Stimulated activated CD4-positive, alpha-beta T cell treated with anti-CD3 and anti-CD28 coated beads, Interleukin-1b, Interleukin-23, amount 100 ng/mL, for 48 hours (primary cell): Measurements from ENCODE around the gene CTNND2.
A peak's percentile ranks its signal among the peaks of the same experiment; 100 is the strongest.

Source experiments
- DNase-seq: peaks from one replicate; pipeline ENCODE4 v3.0.0-alpha.2; 2020

Gene CTNND2

DNA sequence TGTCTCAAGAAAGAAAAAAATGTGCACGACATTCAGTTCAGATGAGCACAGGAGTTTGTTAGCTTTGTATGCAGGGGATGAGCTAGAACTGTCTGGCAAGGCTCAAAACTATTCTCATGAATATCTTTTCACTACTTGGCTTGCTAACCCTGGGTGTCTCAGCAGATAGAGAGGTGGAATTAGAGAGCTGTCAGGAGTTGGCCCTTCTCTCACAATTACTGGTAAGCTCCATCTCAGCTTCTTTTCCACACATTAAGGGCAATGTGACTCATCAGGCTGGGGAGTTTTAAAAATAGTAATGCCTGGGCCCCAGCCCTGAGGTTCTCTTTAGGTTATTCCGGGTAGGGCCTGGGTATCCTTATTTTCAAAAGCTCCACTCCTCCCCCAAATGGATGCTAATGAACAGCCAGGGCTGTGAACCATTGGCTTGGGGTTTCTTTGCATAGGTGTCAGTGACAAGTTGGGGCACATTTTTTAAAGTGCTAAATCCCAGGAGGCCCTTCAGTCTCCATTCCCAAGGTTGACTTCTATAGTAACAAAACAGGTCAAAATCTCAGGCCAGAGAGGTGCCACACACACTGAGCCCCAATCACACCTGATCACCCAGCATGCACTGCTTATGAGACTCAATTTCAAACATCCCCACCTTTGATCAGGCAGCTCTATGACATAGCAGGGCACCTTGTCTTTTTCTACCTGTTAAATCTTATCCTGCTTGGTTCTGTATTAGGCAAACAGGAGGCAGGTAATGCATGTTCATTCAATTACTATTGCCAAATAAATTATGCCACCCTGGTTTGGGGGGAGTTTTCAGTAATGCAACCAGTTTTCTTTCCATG, 903.5 kb downstream of the CTNND2 start:
- no peak for DNase-seq

DNA sequence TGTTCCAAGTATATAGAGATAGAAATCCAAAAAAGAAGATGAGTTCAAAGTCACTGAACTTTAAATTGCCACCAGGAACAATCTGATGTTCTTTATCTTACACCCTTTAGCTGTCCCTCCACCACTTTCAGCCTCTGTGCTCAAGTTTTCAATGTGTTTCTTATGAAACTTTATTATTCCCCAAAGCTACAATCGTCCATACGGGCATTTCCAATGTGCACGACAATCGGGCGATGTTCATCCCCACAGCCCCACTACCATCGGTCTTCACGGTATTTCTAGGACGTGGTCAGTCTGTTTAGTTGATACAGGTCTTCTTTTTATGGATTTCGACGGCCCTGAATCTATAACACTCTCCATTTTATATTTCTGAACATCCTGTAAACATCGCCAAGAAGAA, 904.5 kb downstream of the CTNND2 start:
- DNase-seq, result no peak

DNA sequence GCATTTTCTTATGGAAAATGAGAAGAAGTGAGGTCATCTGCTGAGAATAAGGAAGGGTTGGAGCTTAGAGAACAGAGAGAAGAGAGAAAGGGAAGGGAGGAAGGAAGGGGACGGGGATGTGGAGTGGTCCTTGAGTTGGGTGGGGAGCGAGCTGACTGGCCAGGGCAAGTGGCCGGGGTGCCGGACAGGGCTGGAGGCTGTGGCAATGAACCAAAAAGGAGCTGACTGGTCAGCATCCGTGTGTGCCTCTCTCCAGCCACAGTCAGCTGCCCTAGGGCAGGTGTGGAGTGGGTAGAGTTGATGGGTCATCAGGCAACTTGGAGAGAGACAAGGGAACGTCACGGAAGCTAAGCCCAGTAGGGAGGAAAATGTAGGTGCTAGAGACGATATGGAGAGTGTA, 908.4 kb downstream of the CTNND2 start:
- DNase-seq, result no peak

DNA sequence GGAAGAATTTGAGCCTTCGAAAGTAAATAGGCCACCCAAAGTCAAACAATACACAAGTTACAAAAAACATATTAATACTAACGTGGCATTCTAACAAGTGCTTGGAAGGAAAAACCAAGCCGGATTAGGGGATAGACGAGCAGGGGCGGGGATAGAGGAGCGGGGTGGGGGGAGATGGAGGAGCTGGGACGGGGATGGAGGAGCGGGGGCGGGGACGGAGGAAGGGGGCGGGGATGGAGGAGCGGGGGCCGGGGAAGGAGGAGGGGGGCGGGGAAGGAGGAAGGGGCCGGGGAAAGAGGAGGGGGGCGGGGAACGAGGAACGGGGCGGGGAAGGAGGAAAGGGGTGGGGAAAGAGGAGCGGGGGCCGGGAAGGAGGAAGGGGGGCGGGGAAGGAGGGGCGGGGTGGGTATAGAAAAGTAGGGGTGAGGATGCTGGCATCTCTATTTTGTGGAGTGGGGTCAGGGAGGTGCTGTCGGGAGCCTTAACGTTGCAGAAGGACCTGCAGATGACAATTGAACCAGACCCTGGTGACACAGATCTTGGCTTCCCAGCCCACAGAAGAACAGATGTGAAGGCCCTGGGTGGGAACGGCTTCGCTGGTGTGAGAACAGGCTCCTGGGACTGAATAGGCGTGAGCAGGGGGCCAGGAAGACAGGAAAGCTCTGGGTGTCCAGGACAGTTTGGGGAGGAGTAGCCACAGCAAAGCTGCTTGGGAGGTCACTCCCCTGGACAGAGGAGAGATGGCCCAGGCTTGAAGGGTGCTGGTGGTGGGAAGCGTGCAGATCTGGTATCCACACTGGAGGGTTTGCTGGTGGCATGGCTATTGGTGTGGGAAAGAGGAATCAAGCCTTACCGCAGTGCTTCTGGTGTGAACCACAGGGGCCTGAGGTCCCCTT, 909.9 kb downstream of the CTNND2 start:
- no peak for DNase-seq

DNA sequence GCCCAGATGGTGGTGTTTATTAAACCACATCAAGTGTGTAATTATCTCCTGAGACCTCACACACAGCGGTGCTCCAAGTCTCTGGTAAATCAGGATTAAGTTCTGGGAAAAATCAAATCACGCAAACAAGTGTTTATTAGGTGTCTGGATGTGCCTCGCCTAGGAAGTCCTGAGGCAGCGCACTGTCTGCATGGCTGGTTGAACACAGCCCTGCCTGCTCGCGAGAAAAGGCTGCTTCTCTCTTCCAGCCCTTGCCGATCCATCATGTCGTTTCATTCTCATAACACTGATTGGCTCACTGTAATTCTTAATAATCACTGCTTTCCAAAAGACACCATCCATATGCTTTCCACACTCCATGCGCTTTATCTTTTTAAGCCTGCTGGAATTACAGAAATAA, 913.6 kb downstream of the CTNND2 start:
- no peak for DNase-seq

DNA sequence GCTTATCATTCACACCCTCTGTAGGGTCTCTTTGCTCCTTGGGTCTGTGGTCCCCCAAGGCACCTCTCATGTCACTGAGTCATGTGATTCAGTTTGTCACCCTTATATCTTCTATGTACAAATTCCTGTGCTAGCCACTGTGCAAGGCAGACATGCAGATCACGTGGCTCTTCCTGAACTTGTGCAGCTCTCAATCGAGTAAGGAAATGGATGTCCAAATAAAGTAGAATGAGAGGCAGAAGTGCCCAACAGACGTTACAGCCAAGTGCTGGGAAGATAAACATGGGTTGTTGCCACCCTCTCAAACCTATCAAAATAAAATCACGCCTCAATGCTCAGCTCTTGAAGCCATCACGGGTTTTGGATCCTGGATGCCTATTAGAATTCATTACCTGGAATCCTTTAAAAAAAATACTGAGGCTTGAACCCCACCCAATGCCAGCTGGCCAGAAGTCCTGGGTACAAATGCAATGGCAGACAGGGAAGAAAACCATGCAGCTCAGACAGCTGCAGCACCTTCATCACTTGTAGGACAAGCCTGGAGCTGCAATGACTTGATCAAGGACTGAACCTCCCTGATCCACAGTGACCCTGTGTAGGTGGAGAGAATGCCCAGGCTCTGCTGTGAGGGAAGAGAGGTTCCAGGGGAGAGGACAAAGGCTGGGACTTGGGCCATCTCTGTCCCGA, 914.5 kb downstream of the CTNND2 start:
- no peak for DNase-seq

DNA sequence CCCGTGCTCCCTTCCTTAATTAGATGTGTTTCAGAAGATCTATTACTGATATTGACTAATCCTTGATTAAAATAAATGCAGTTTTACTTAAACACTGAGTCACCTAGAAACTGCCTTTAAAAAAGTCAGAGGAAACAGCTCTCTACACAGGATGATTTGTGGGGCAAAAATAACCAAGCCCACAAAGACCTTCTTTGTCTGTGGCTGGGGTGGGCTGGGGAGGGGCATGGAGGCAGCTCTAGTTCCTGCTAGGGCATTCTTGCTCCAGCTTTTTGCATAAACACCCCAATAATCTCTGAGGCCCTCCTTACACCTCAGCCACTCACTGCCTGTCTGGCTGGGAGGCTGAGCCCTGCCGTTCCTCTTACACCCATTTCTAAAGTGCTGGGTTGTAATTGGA, 915.6 kb downstream of the CTNND2 start:
- no peak for DNase-seq

DNA sequence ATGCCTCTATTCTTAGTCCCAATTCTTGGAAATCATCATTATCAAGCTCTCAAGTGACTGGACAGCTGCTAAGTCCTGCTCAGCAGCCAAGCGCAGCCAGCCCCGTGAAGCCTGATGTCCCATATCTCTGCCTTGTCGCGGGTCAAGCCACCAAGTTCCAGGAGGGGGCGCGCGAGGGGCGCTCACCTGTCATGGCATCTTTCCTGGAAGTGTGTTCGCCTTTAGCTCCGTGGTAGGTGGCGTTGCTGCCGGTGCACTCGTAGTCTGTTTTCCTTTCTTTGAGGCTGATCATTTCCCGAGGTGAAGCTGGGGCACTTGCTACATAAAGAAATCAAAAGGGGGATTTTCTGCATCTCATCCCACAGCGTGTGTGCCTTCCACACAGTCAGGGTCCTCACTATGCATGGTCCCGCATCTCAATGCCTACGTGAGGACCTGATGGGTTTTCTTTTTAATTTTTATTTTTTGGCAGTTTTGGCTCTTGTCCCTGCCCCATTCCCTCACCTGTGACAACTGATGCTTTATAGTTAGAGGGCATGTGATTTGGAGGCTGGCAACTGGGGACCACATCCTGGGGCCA, 916.2 kb downstream of the CTNND2 start:
- peak; percentile 73 for DNase-seq

DNA sequence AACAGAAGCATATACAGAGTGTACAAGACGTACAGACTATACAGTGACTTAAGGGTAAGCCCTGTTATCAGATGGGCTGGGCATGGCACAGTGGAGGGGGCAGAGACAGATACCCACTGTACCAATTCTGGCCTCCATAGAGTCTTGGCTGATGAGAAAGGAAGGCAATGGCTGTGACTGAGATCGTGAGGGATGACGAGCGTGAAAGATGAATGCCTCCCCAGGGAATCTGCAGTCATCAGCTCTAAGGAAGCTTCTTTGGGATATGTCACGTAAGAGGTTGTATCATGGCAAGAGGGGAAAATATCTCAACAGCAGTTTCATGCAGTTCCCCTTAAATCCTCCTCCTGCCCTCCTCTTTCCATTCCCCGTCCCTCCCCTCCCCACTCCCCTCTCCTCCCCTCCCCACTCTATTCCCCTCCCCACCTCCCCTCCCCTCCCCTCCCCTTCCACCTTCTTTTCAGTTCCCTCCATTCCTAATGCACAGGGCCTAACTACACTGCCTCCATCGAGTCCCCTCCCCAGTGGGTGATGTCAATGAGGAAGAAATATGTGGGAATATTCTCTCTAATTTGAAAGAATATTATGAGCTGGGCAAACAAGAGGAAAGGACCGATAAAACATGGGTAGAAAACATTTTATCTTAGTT, 916.8 kb downstream of the CTNND2 start:
- no peak for DNase-seq

DNA sequence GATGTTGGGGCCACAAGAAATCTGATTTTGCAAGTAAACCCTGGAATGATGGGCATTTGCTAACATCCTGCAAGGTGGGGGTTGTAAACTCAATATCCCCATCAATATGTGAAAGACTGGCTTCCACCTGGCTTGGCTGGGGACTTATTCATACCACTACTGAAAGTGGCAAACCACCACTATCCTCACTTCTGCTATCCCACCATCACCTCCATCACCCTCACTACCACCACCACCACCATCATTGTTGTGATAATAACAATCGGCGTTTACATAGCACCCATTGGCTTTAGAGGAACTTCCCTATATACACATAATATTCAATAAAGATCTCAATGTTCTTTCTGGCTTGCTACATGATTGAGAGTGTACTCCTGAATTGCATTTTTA, 918.5 kb downstream of the CTNND2 start:
- DNase-seq, result no peak

DNA sequence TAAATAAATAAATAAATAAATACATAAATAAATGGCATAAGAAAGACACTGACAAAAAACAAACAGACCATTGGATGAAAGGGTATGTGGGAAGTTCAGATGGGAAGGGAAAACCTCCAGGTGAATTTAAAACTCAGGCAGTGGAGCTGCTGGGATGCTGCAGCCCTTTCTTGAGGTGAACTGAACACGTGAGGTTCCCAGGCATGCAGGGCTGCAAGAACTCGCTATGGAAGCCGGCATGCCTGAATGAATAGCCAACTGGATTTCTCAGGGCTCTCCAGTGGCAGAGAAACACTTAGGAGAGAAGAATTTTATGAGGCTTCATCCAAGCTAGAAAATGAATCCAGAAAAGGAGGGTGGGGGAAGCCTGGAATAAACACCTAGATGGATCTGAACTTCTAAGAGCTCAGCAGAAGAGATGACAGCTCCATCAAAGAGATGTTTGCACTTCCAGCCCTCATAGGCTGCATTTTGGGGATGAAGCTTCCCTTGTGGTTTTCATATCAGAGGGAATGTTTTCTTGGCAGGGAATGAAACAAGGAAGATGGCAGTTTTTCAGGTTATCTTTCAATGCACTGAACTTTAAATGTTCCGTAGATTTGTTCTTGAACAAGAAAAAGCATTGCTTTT, 919.0 kb downstream of the CTNND2 start:
- no peak for DNase-seq

DNA sequence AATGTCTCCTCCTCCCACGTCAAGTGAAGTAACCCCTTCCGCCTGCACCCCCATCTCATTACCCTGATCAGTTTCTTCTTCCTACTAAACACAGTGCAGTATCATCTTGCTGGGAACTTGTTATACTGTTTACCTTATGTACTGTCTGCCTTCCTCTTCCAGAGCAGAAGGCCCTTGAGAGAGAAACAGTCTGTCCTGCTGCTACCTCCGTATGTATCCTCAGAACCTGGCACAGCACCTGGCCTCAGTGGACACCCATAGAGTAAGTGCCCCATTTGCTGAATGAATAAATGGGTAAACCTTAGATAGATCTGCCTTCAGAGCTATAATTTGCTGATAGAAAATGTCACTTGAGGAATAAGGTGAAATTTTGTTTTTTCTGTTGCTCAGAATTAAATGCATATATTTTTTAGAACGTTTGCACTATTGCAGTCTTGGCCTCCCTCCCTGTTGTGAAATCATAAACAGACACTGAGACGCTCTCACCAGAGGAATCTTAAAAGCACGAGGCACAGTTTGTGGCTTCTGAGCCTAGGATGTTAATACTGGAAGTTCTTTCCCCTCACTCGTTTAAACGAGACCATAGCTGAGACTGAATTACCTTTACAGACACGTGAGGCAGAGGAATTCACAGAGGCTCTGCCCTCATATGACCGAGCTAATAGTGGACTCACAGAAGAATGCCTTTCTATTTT, 920.1 kb downstream of the CTNND2 start:
- DNase-seq, result no peak

DNA sequence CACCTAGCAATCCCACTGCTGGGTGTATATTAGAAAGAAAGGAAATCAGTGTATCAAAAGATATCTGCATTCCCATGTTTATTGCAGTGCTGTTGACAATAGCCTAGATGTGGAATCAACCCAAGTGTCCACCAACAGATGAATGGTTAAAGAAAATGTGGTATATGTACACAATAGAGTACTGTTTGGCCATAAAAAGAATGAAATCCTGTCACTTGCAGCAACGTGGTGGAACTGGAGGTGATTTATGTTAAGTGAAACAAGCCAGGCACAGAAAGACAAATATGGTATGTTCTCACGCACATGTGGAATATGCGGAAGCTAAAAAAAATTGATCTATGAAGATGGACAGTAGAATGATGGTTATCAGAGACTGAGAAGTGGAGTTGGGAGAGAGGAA, 921.6 kb downstream of the CTNND2 start:
- DNase-seq, result no peak

DNA sequence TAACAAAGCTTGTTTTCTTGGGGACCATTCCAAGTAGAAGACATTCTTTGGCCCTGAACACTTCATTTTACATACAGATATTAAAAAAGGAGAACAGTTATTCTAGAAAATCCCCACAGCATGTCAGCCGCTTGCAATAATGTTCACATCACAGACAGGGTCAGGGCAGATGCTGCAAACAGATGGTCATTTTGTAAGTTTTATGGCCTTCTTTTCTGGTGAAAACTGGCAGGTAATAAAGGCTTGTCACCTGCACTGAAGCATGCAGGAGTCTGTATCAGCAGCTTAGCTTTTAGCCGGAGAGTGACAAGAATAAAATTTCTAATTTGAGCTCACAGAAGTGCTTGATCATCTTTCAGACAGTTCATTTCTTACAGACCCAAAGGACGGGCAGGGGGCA, 922.3 kb downstream of the CTNND2 start:
- DNase-seq, result no peak

DNA sequence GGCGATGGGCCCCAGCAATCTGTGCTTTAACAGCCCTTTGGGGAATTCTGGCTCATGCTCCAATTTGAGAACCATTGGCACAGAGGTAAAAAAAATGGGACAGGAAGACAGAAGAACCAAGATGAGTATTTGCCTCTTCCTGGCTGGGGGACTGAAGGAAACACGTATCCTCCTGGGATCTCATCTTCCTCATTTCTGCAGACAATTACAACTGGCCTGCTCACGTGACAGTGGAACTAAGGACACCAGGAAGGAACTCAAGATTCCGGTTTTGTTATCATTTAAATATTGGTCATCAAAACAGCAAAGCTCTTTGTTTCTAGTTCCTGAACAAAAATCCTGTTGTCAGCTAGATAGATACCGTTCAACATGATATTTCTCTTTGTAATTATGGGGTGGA, 927.2 kb downstream of the CTNND2 start:
- no peak for DNase-seq

DNA sequence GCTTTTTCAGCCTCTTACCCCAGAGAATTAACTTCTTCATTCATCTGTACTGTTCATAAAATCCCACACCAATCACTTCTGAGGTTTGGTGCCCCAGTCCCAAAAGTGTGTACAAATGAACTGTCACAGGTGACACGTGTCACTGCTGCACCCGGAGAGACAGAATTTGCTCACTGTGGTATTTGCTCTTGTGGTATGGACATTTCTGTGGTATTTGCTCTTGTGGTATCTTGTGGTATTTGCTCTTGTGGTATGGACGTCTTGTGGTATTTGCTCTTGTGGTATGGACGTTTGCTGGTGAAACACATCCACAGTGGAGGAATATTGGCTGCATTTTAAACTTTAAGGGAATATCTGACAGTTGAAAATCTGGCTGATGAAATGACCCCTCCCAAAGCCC, 928.3 kb downstream of the CTNND2 start:
- DNase-seq, result no peak

DNA sequence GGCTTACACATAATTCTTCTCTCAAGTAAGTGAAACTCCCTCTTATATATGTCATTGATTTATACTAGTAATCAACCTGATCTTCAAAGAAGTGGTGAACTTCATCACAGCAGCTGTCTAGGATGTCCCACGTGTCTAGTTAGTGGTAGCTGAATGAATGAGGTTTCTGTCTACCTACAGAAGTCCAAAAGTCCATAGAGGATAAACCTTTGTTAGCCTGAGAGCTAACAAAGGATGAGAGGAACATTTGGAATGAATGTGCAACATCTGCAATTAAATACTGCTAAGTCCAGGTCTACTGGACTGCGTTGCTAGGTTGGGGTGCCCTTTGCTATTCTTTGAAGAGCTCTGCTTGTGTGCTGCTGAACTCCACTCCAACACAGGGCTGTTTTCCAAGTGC, 929.4 kb downstream of the CTNND2 start:
- no peak for DNase-seq

DNA sequence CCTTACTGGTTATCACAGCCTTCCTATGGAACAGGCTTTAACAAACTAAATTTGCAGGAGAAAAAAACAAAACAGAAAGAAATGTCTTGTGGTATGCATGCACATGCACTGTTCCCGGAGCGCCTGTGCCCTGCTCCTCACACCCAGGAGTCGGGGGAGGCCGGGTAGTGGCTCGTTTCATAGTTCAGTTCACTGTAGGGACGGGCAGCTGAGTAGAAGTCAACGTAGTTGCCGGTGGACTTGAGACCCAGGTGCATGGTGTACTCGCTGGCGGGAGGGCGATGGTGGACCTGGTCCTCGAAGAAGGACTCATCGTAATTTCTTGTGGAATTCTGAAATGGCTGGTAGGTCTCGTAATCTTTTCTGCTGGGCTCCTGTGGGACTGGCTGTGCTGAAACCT, 930.9 kb downstream of the CTNND2 start:
- no peak for DNase-seq

DNA sequence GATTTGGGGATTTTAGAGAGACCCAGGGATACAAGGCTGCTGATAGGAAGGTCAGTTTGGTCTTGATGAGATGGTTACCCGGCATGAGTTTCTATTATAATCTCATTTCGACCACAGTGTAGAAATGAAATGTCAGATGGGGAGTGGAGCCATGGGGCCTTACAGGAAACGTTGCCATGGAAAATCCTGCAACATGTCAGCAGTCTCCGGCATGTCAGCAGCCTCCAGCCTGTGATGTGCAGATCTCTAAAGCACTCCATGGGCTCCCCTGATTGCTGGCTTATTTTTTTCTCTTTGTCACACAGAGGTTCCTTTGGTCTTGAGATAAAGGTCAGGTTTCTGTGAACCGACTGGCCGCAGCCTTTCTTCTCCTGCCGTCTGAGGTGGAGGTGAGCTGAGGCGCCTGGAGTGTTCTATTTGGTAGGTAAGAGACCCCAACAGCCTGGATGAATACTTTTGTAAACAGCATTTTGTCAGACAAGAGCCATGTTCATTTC, 934.5 kb downstream of the CTNND2 start:
- no peak for DNase-seq

DNA sequence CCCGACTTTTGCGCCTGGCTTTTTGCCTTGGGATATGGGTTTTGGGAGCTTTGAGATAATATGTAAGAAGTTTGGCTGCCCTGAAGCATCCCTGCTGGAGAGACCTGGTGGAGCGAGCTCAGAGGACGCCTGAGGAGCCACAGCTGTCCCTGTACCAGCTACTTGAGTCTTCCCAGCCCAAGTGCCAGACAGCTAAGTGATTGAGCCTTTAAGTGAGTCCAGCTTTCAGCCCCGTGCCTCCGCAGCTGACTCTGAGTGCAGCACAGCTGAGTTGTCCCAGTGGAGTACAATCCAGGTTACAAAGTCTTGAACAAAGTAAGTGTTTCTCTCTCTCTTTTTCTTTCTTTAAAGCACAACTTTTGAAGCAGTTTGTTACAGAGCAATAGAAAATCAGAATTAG, 939.4 kb downstream of the CTNND2 start:
- DNase-seq, result no peak

DNA sequence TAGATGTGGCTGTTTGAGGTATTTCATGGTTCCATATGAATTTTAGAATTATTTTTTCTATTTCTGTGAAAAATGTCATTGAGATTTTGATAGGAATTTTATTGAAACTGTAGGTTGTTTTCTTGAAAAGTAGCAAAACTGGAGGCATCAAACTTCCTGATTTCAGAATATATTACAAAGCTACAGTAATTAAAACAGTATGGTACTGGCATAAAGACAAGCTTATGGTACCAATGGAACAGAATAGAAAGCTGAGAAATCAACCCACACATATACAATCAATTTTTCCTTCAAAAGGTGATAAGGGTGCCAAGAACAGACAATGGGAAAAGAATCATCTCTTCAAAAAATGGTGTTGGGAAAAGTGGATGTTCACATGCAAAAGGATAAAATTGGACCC, 945.5 kb downstream of the CTNND2 start:
- DNase-seq, result no peak
